GM18519 (cell line): ENCODE data around the gene TMEM209.
"Not testable (repeated sequence)": the region's sequence is repeated elsewhere in the genome, so short reads cannot be mapped to it uniquely, and the experiment has no call there.

ENCODE experiments used
- ATAC-seq: cut with Tn5 transposase; IDR thresholded peaks from one replicate; pipeline ENCODE4 v1.9.1; 2021; ENCODE audit warnings: mild to moderate bottlenecking, moderate library complexity; ENCODE audit not compliant: unreplicated experiment, low FRiP score

Gene TMEM209

DNA sequence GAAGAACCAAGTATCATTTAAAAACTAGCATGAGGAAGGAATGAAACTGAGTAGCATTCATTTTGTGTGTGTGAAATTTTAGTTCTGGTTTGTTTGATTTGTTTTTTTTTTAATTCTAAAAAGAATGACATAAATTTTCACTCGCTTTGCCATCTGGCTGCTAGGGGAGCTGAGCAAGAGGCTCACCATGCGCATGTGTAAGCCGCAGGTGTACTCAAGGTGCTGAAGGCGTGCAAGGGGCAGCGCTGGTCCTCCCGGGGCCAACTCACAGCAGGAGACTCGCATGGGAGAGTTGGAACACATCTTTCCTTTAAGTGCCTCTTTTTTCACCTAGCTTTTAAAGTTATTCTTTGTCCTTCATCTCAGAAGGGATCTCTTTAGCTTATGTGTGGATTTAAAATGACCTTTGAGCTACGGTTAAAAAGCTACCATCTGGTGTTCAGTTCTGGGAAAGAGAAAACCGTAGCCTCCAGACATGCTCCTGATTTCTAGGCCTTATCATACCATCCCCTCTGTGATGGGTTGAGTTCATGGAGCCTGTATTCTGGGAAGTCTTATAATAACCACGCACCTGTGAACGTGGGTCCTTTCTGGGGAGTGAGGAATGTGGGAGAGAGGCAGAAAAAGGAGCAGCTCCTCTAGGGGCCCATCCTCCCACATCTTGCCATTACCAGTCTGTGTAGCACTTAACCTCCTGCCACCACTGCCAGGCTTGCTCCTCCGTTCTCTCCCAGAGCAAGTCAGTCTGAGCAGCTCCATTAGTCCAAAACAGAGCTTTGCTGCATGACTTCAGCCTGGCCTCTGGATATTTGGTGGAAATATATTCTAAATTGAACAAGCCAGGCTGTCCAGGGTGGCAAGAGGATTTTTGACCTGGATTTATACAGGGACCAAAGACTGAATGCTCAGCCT, 73.0 kb downstream of the TMEM209 start:
- no peak for ATAC-seq

DNA sequence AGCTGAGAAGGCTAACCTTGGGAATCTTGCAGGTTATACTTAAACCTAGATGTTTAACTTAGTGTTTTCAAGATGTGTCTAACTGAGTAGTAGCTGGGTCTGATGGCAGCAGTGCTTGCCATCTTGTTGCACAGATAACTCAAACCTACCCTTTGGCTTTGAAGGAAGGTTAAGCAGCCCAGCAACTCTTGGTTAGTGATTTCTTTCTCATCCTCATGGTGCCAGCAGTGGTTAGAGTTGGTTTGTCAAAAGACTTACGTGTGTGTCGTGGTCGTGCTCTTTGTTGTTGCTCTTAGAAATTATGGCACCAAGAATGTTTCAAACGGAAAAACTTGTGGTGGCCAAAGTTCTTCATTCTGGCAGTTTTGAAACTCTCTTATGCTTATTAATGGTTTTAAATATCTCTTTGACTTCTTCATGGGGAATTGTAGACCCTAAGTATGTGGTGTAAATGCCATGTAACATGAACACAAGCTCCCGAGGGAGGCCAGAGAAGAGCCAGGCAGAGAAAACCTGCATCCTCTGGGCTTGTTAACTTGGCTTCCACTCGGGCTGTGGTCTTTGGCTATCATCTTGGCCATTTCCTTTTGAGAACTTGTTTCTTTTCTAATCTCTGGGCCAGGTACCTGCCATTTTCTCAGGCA, 73.9 kb downstream of the TMEM209 start:
- no peak for ATAC-seq

GRCh38 chr7:130129011-130129411, 76.2 kb downstream of the TMEM209 start:
- no peak for ATAC-seq

DNA sequence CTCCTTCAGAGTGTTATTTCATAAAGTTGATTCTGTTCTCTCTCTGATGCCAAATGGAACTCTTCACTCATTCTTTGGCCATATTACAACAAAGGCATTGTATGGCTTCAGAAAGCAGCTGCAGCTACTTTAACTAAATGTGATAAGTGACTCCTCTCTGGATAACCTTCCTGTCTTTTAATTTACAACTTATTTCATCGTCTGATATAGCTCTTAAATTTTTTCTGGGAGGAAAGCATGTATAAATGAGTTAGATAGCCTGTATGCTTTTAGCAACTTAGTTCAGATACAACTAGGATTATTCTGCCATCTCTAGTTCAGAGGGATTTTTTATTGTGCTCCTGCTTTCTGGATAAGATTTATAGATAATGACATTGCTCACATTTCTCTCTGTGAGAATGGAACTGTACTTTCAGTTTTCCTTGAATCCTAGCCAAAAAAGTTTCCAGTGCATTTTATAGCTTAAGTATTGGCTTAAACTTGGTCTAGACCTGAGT, 77.3 kb downstream of the TMEM209 start:
- ATAC-seq = no peak

- no peak for ATAC-seq
Measured at GRCh38 chr7:130127404-130127803, 77.8 kb downstream of the TMEM209 start.

GRCh38 chr7:130126840-130127239, 78.4 kb downstream of the TMEM209 start:
- ATAC-seq = not testable (repeated sequence)

- ATAC-seq = no peak
Measured at GRCh38 chr7:130124711-130125110, 80.5 kb downstream of the TMEM209 start.

DNA sequence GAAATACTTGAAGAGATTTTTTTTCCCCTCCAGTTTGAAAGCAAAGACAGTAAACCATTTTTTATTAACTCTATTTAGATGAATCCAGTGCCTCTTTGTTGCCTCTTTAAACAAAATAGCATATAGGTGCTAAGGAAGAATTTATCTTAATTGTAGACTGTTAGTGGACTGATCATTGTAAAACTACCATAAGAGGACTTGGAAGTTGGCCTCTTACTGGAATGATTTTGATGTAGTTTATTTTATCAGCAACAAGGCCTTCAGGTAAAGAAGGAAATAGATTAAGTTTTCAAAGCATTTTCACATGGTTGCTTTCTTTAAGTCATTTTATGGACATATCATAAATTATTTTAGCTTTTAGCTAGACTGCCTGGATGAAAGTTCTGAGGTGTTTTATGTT, 81.7 kb downstream of the TMEM209 start:
- ATAC-seq = no peak

GRCh38 chr7:130118801-130119200, 86.4 kb downstream of the TMEM209 start:
- ATAC-seq = no peak

DNA sequence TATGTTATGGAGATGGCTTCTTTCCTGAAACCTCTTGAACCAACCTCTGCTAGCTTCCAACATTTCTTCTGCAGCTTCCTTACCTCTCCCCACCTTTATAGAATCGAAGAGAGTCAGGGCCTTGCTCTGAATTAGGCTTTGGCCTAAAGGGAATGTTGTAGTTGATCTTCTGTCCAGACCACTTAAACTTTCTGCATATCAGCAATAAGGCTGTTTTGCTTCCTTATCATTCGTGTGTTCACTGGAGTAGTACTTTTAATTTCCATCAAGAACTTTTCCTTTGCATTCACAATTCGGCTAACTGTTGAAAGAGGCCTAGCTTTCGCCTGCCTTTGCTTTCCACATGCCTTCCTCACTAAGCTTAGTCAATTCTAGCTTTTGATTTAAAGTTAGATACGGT, 86.9 kb downstream of the TMEM209 start:
- ATAC-seq = no peak

GRCh38 chr7:130114776-130115175, 90.4 kb downstream of the TMEM209 start:
- no peak for ATAC-seq
